GM12878 (cell line): ENCODE results near the gene C2orf92. TPM values are rescaled to one million over a fixed set of nuclear protein-coding genes. Genes with fewer than 3 reads are reported as not detected.

ENCODE experiments used
- ATF7 ChIP-seq: fragments of 450-650 bp; IDR thresholded peaks from 2 replicates; pipeline ENCODE4 v1.6.1; 2016; ENCODE audit warnings: low read depth, mild to moderate bottlenecking
- BCL11A ChIP-seq: IDR thresholded peaks from 2 replicates; pipeline ENCODE4 v1.6.1; 2011; ENCODE audit warnings: low read depth, low read length
- CHD4 ChIP-seq: fragments of 200-600 bp; sonication (generic); IDR thresholded peaks from 2 replicates; pipeline ENCODE4 v1.6.1; 2016; ENCODE audit warnings: mild to moderate bottlenecking
- EED ChIP-seq: sonication (generic); IDR thresholded peaks from 2 replicates; pipeline ENCODE4 v1.6.1; 2016; ENCODE audit warnings: antibody characterized with exemption, low read depth
- ELK1 ChIP-seq: IDR thresholded peaks from 2 replicates; pipeline ENCODE4 v1.6.1; 2012; ENCODE audit warnings: low read depth, low read length, improper control_type of control experiment
- HDAC6 ChIP-seq: fragments of 200-600 bp; sonication (generic); IDR thresholded peaks from one replicate; pipeline ENCODE4 v1.8.0; 2017; ENCODE audit warnings: antibody characterized with exemption; ENCODE audit not compliant: unreplicated experiment
- IKZF2 ChIP-seq, 2 experiments: fragments of 450-650 bp; IDR thresholded peaks; 2 replicates each; pipeline ENCODE4 v1.6.1; 2017; ENCODE audit warnings: mild to moderate bottlenecking in 2 of 2, moderate library complexity in 2 of 2
- SKIL ChIP-seq: fragments of 450-650 bp; IDR thresholded peaks from 2 replicates; pipeline ENCODE4 v1.6.1; 2017; ENCODE audit warnings: mild to moderate bottlenecking, low read depth, inconsistent platforms; ENCODE audit not compliant: poor library complexity, severe bottlenecking
- SREBF1 ChIP-seq: IDR thresholded peaks from 2 replicates; pipeline ENCODE4 v1.6.1; 2012; ENCODE audit warnings: mild to moderate bottlenecking, low read length
- USF1 ChIP-seq: IDR thresholded peaks from 2 replicates; pipeline ENCODE4 v1.6.1; 2011; ENCODE audit warnings: borderline replicate concordance, low read depth, mild to moderate bottlenecking, moderate library complexity, mixed read lengths, low read length; ENCODE audit not compliant: insufficient read depth; ENCODE audit errors: extremely low read length
- ZNF207 ChIP-seq: fragments of 450-650 bp; IDR thresholded peaks from 2 replicates; pipeline ENCODE4 v1.6.1; 2014; ENCODE audit warnings: antibody characterized with exemption, mild to moderate bottlenecking, borderline replicate concordance
- polyA plus RNA-seq, 11 experiments: library from polyadenylated mRNA; depleted of rRNA in 4 of 11; unstranded in 6 of 11; stranded (reverse) in 5 of 11; fragments of >200 nt; fragmentation: Nextera tagmentation in 4 of 11; fragmentation: Illumina TruSeq in 1 of 11; extraction: Ambion mirVana in 4 of 11; extraction: Trizol in 1 of 11; gene quantifications; 1 replicate in 1 of 11; 2 replicates in 10 of 11; pipeline versions ENCODE4 v1.2.1 to v1.2.3, GENCODE V29; 2011 to 2016; ENCODE audit warnings: inconsistent platforms in 2 of 11, missing spikeins in 2 of 11, low read depth in 1 of 11
- total RNA-seq, 4 experiments: library from RNA; depleted of rRNA in 3 of 4; stranded (reverse); fragments of >200 nt in 3 of 4; fragmentation: Illumina TruSeq in 1 of 4; extraction: Trizol in 1 of 4; gene quantifications; 2 replicates each; pipeline versions ENCODE4 v1.2.1 to v1.2.3, GENCODE V29; 2013 to 2021

Gene C2orf92
- total and polyA plus RNA-seq, 10 of the 15 experiments (the other 5 are each of a cell fraction or from before 2014, with no cell fraction given) = 0.40 to 10.1 (median 3.7) TPM

- TF ChIP-seq ELK1 (no peak), HDAC6 (no peak), ZNF207 (no peak), ATF7 (no peak), SREBF1 (no peak), IKZF2 (IDR thresholded peaks at IDR 0.05) (no peak), EED (no peak), BCL11A (no peak), USF1 (no peak), CHD4 (no peak), SKIL (no peak)
Measured at GRCh38 chr2:97730245-97730644, 60.7 kb downstream of the C2orf92 start (continued).
